Neuronal stem cell (in vitro differentiated cells): ENCODE results near the gene ST6GAL1.

ENCODE experiments used
- DNase-seq: peaks from one replicate; pipeline ENCODE4 v3.0.0-alpha.2; 2013; ENCODE audit warnings: low spot score
- H2AFZ ChIP-seq: one replicate; pipeline ENCODE4 v1.6.1; 2013; ENCODE audit warnings: mild to moderate bottlenecking, low read length, inconsistent platforms
- H2AK5ac ChIP-seq: 2 replicates; pipeline ENCODE4 v1.6.1; 2013; ENCODE audit warnings: low read depth, mild to moderate bottlenecking, inconsistent platforms, low read length, moderate library complexity, mixed read lengths
- H2BK120ac ChIP-seq: 2 replicates; pipeline ENCODE4 v1.6.1; 2013; ENCODE audit warnings: low read depth, mild to moderate bottlenecking, inconsistent platforms, low read length, moderate library complexity, mixed read lengths
- H2BK12ac ChIP-seq: one replicate; pipeline ENCODE4 v1.6.1; 2013; ENCODE audit warnings: low read length, inconsistent platforms
- H2BK15ac ChIP-seq: 2 replicates; pipeline ENCODE4 v1.6.1; 2013; ENCODE audit warnings: mild to moderate bottlenecking, low read length, inconsistent platforms, mixed read lengths
- H2BK5ac ChIP-seq: one replicate; pipeline ENCODE4 v1.6.1; 2013; ENCODE audit warnings: inconsistent platforms, mild to moderate bottlenecking, low read length, moderate library complexity
- H3K14ac ChIP-seq: one replicate; pipeline ENCODE4 v1.6.1; 2013; ENCODE audit warnings: low read length, inconsistent platforms
- H3K18ac ChIP-seq: 2 replicates; pipeline ENCODE4 v1.6.1; 2013; ENCODE audit warnings: low read length, inconsistent platforms
- H3K23ac ChIP-seq: 2 replicates; pipeline ENCODE4 v1.6.1; 2013; ENCODE audit warnings: low read depth, mild to moderate bottlenecking, mixed read lengths, low read length, inconsistent platforms; ENCODE audit not compliant: poor library complexity
- H3K27ac ChIP-seq: replicated peaks from 3 replicates; pipeline ENCODE4 v1.5.1; 2013; ENCODE audit warnings: low read length, inconsistent platforms
- H3K27me3 ChIP-seq, 3 experiments: 2 replicates each; pipeline ENCODE4 v1.6.1; 2013; ENCODE audit warnings: low read length in 3 of 3, mild to moderate bottlenecking in 2 of 3, inconsistent platforms in 1 of 3, low read depth in 1 of 3, mixed read lengths in 1 of 3, moderate library complexity in 1 of 3; ENCODE audit not compliant: control insufficient read depth in 3 of 3, insufficient read depth in 3 of 3
- H3K36me3 ChIP-seq, 2 donors: replicated peaks in 1 of 2; 2 replicates each; pipeline ENCODE4 v1.6.1; 2013; ENCODE audit warnings: low read length in 2 of 2; ENCODE audit not compliant: control insufficient read depth in 2 of 2, insufficient read depth in 2 of 2
- H3K4ac ChIP-seq: 2 replicates; pipeline ENCODE4 v1.6.1; 2013; ENCODE audit warnings: inconsistent platforms, mild to moderate bottlenecking, low read length, moderate library complexity
- H3K4me1 ChIP-seq, 2 donors: 1 replicate in 1 of 2; 2 replicates in 1 of 2; pipeline ENCODE4 v1.6.1; 2013; ENCODE audit warnings: low read length in 2 of 2, low read depth in 1 of 2; ENCODE audit not compliant: control insufficient read depth in 2 of 2, insufficient read depth in 1 of 2
- H3K4me2 ChIP-seq: one replicate; pipeline ENCODE4 v1.6.1; 2013; ENCODE audit warnings: mild to moderate bottlenecking, low read length, inconsistent platforms; ENCODE audit not compliant: insufficient read depth, poor library complexity, severe bottlenecking
- H3K4me3 ChIP-seq, 2 donors: 2 replicates each; pipeline ENCODE4 v1.5.1; 2013; ENCODE audit warnings: low read length in 2 of 2, mild to moderate bottlenecking in 2 of 2, inconsistent platforms in 1 of 2, moderate library complexity in 1 of 2
- H3K79me1 ChIP-seq: one replicate; pipeline ENCODE4 v1.6.1; 2013; ENCODE audit warnings: low read depth, mild to moderate bottlenecking, inconsistent platforms, low read length, moderate library complexity
- H3K9ac ChIP-seq: one replicate; pipeline ENCODE4 v1.6.1; 2013; ENCODE audit warnings: mild to moderate bottlenecking, low read depth, low read length, inconsistent platforms; ENCODE audit not compliant: poor library complexity
- H3K9me3 ChIP-seq, 2 donors: replicated peaks in 1 of 2; 2 replicates each; pipeline versions ENCODE3 to v1.6.1; 2013; ENCODE audit warnings: low read length in 2 of 2, mild to moderate bottlenecking in 2 of 2, inconsistent platforms in 1 of 2, low read depth in 1 of 2, mixed read lengths in 1 of 2, moderate library complexity in 1 of 2; ENCODE audit not compliant: control insufficient read depth in 2 of 2, insufficient read depth in 1 of 2
- H4K8ac ChIP-seq: one replicate; pipeline ENCODE4 v1.6.1; 2013; ENCODE audit warnings: low read depth, mild to moderate bottlenecking, inconsistent platforms, low read length, moderate library complexity
- H4K91ac ChIP-seq: one replicate; pipeline ENCODE4 v1.6.1; 2013; ENCODE audit warnings: low read length, low read depth, mild to moderate bottlenecking, inconsistent platforms; ENCODE audit not compliant: poor library complexity
- WGBS, 2 donors: extraction: QIAGEN DNeasy Blood & Tissue Kit; methylation state at CpG; one replicate each; pipeline ENCODE4 v1.1.7; 2013; ENCODE audit warnings: missing lambda C conversion rate in 2 of 2, mixed read lengths in 1 of 2; ENCODE audit not compliant: insufficient read length in 2 of 2, insufficient replicate concordance in 1 of 2; ENCODE audit errors: extremely low coverage in 2 of 2; 5-methylcytosine and 5-hydroxymethylcytosine counted together

ST6GAL1 gene

GRCh38 chr3:187068787-187069186 lies 138.5 kb downstream of the ST6GAL1 start:
- Histone ChIP-seq H2BK120ac (no peak overlapping the region), H3K4me2 (no peak overlapping the region), H2BK15ac (no peak overlapping the region), H3K9ac (no peak overlapping the region), H3K4ac (no peak overlapping the region), H3K36me3 (peaks cover 0 to 9% of the 10 kb centered on the region in 2 donors), H3K27me3 (no peaks in the 10 kb centered on the region), H2BK5ac (no peak overlapping the region), H3K27ac (no peak overlapping the region), H3K9me3 (no peaks in the 10 kb centered on the region), H3K23ac (no peak overlapping the region), H3K79me1 (peaks cover 1% of the 10 kb centered on the region), H4K91ac (no peak overlapping the region), H3K4me1 (peaks cover 0 to 7% of the 10 kb centered on the region in 2 donors), H3K4me3 (no peak overlapping the region), H2AFZ (no peak overlapping the region), H4K8ac (no peak overlapping the region), H3K14ac (no peak overlapping the region), H2BK12ac (no peak overlapping the region), H2AK5ac (no peak overlapping the region), H3K18ac (no peak overlapping the region)
- WGBS, 2 donors, result no CpG with 5 or more reads among the region's 5 CpGs
- DNase-seq, result no peak

- H3K9me3 ChIP-seq, result no peaks in the 10 kb centered on the region
- H3K79me1 ChIP-seq, result no peaks in the 10 kb centered on the region
- H3K4ac ChIP-seq, result no peak overlapping the region
- H2AFZ ChIP-seq, result no peak overlapping the region
- H3K27ac ChIP-seq, result no peak overlapping the region
- H2BK12ac ChIP-seq, result no peak overlapping the region
- H3K14ac ChIP-seq, result no peak overlapping the region
- H3K4me2 ChIP-seq, result no peak overlapping the region
- H3K4me1 ChIP-seq, result peaks cover 0 to 7% of the 10 kb centered on the region in 2 donors
- H3K36me3 ChIP-seq, result peaks cover 4 to 12% of the 10 kb centered on the region in 2 donors
- no peak overlapping the region for H2BK15ac ChIP-seq
- no peak overlapping the region for H3K23ac ChIP-seq
- H3K4me3 ChIP-seq, result no peak overlapping the region
- no peak overlapping the region for H4K91ac ChIP-seq
- no peak for DNase-seq
- no peak overlapping the region for H2BK120ac ChIP-seq
- H3K18ac ChIP-seq, result no peak overlapping the region
- WGBS, 2 donors, result no CpG with 5 or more reads among the region's 7 CpGs
- H2AK5ac ChIP-seq, result no peak overlapping the region
- no peak overlapping the region for H2BK5ac ChIP-seq
- no peak overlapping the region for H4K8ac ChIP-seq
- H3K9ac ChIP-seq, result no peak overlapping the region
- H3K27me3 ChIP-seq, result no peaks in the 10 kb centered on the region
These were observed 139.7 kb downstream of the ST6GAL1 start for GRCh38 chr3:187069857-187070516.

- no peak for DNase-seq
- WGBS, 2 donors, result no CpG with 5 or more reads among the region's 3 CpGs
- H3K27me3 ChIP-seq, result no peaks in the 10 kb centered on the region
These were observed 141.8 kb downstream of the ST6GAL1 start for GRCh38 chr3:187072102-187072501.

GRCh38 chr3:187072511-187072910 lies 142.2 kb downstream of the ST6GAL1 start:
- Histone ChIP-seq H3K9ac (no peak overlapping the region), H3K23ac (no peak overlapping the region), H2AK5ac (no peak overlapping the region), H3K27ac (no peak overlapping the region), H3K36me3 (peaks cover 13 to 26% of the 10 kb centered on the region in 2 donors), H3K4me1 (peaks cover 0 to 7% of the 10 kb centered on the region in 2 donors), H3K9me3 (no peaks in the 10 kb centered on the region), H2BK120ac (no peak overlapping the region), H2AFZ (no peak overlapping the region), H3K14ac (no peak overlapping the region), H3K27me3 (no peaks in the 10 kb centered on the region), H3K79me1 (no peaks in the 10 kb centered on the region), H3K4me3 (no peak overlapping the region), H2BK5ac (no peak overlapping the region), H2BK15ac (no peak overlapping the region), H3K4me2 (no peak overlapping the region), H3K18ac (no peak overlapping the region), H4K8ac (no peak overlapping the region), H4K91ac (no peak overlapping the region), H2BK12ac (no peak overlapping the region), H3K4ac (no peak overlapping the region)
- no peak for DNase-seq
- WGBS, 2 donors, result no CpG with 5 or more reads among the region's 5 CpGs

More at GRCh38 chr3:187072102-187072501, 141.8 kb downstream of the ST6GAL1 start:
- peaks cover 12 to 23% of the 10 kb centered on the region in 2 donors for H3K36me3 ChIP-seq
- H3K23ac ChIP-seq, result no peak overlapping the region
- H3K4me2 ChIP-seq, result no peak overlapping the region
- H3K9ac ChIP-seq, result no peak overlapping the region
- H2BK120ac ChIP-seq, result no peak overlapping the region
- H2BK5ac ChIP-seq, result no peak overlapping the region
- H2AFZ ChIP-seq, result no peak overlapping the region
- no peaks in the 10 kb centered on the region for H3K9me3 ChIP-seq
- H3K4me1 ChIP-seq, result peaks cover 0 to 7% of the 10 kb centered on the region in 2 donors
- no peak overlapping the region for H2BK15ac ChIP-seq
- no peak overlapping the region for H3K18ac ChIP-seq
- H3K14ac ChIP-seq, result no peak overlapping the region
- H3K4me3 ChIP-seq, result no peak overlapping the region
- H3K27ac ChIP-seq, result no peak overlapping the region
- no peak overlapping the region for H2AK5ac ChIP-seq
- H3K79me1 ChIP-seq, result no peaks in the 10 kb centered on the region
- H4K91ac ChIP-seq, result no peak overlapping the region
- no peak overlapping the region for H2BK12ac ChIP-seq
- no peak overlapping the region for H3K4ac ChIP-seq
- no peak overlapping the region for H4K8ac ChIP-seq
